Endometrial microvascular endothelial cells (primary cell): Measurements from ENCODE around the gene DLX4. TPM values are rescaled to one million over a fixed set of nuclear protein-coding genes. Genes with fewer than 3 reads are reported as not detected.

Experiments used
- in situ Hi-C: cut with HindIII; loops from 2 replicates; pipeline ENCODE4 v1.10.0; 2017; ENCODE audit warnings: low sequenced_read_pairs, low pct_unique_long_range_greater_than_20kb; ENCODE audit errors: inconsistent ontology term
- total RNA-seq: library from RNA; depleted of rRNA; stranded (reverse); fragments of >200 nt; gene quantifications from one replicate; pipeline ENCODE4 v1.2.3, GENCODE V29; 2015; ENCODE audit errors: inconsistent ontology term

Gene DLX4
- total RNA-seq, 1 donor from 2014 or later = not detected

GRCh38 chr17:49944273-49944870 is 24.6 kb upstream of the DLX4 start:
- in situ Hi-C loops = no loop called here

GRCh38 chr17:49946208-49946607 is 22.8 kb upstream of the DLX4 start:
- in situ Hi-C loops = no loop called here

DNA sequence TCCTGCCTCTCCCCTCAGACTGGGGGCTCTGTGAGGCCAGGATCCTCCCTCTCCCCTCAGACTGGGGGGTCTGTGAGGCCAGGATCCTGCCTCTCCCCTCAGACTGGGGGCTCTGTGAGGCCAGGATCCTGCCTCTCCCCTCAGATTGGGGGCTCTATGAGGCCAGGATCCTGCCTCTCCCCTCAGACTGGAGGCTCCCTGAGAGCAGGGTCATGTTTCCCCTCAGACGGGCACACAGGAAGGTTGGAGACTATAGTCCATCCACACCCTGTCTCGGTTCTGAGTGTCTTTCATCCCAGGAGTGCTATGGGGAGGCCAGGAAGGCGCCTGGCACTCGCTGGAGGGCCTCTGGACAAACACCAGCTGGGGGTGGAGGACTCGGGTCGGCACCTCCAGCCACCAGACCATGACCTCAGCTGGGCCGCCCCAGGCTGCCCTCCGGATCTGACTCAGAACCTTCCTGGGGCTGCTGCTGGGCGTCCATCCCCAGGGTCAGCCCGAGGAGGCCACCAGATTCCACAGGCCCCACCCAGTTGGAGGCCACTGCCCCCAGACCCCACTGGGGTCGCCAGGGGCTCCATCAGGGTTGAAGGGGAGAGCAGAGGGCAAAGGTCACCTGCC is 21.9 kb upstream of the DLX4 start:
- in situ Hi-C loops = no loop called here

GRCh38 chr17:49949634-49950033 is 19.4 kb upstream of the DLX4 start:
- in situ Hi-C loops = no loop called here

GRCh38 chr17:49951362-49952082 is 17.5 kb upstream of the DLX4 start:
- in situ Hi-C loops = no loop called here

DNA sequence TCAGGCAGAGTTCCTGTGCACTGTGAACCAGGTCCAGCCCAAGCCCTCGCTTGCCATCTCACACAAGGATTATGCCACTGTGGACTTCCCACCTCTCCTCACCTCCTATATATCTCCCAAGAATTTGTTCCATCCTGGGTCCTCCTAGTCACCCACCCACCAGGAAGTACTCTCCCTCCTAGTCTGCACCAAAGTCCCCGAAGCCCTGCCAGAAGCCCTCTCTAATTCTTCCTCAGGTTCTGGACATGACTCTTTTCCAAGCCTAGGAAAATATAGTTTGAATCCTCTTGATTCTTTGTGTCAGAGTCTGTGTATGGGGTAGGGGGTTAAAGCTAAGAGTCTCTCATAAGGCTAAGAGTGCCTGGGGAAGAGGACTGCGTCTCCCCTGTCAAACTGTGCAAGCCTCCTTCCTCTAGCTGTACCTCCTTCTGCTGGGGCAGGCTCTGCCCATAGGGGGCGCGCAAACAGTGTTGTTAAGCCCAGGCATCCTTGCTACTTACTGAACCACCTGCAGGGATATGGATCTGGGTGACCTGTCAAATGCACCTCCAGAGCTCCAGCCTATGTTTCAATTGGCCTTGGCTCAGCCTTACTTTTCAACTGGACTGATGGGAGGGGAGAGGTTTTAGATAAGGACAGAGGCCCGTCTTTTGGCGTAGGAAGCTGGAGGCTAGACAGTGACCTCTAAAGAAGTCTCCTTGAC is 16.6 kb upstream of the DLX4 start:
- in situ Hi-C loops = no loop called here

DNA sequence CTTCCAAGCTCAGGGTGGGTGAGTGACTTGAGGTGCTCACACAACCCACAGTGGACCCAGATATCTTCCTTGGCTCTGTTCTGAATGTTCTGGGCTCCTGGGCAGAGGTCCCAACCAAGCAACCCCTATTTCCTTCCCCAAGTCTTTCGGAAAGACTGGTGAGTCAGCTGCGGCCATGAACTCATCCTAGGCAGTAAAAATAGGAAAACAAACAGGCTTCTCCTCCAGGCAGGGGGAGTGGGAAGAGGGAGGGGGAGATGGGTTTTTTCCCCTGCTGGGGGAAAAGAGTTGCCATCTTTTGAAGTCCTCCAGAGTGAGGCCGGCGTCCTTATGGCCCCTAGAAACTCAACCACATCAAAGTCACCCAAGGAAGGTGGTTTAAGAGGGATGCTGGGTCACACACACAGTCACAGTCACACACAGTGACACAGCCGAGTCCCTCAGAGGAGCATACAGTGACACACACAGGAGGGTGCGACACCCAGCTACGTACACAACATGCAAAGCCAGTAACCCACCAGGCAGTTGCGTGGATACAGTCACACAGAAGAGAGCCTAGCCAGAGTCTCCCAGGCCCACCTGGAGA is 16.0 kb upstream of the DLX4 start:
- in situ Hi-C loops = no loop called here

- in situ Hi-C loops = no loop called here
These were observed 13.8 kb upstream of the DLX4 start for GRCh38 chr17:49955157-49955556.

DNA sequence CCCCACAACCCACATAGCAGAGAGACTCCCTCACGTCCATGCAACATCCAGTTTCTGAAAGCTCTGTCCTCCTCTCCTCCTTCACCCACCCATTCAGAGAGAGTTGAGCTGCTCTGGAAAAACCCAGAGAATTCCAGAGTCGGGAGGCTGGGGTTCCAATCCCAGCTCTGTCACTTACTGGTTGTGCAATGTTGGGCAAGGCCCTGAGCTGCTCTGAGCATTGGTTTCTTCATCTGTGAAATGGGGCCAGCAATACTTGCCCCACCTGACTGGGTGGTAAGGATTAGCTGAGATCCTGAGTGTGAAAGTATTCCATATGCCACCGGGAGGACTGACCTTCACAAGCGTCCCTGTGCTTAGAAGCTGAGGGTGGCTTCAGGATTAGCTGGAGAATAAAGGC is 12.2 kb upstream of the DLX4 start:
- in situ Hi-C loops = no loop called here

DNA sequence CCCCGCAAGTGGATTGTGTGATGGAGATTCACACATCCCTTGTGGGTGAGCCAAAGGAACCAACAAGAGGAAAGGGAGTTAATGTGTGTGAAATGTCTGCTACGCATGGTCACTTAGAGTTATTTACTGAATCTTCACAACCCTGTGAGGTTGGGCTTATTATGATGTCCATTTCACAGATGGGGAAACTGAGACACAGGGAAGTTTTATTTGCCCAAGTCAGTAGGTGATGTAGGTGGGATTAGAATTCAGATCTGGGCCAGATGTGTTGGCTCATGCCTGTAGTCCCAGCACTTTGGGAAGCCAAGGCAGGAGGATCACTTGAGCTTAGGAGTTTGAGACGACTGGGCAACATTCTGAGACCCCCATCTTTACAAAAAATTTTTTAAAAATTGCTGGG is 11.6 kb upstream of the DLX4 start:
- in situ Hi-C loops = no loop called here

DNA sequence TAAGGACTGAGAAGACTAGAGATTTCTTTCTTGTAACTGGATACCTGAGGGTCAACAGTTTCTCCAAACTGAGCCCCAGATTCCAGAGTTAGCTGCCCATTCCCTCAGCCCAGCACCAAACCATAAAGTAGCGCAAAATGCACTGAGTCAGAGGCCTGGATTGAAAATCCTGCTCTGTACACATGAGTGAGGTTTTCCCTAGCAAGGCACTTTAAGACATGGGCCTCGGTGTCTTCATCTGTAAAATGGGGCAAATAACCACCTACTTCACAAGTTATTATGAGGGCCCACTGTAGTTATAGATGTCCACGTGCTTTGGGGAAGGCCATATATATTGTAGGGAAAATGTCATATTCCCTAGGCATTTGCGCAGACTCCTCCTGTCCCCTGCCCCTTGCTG is 10.3 kb upstream of the DLX4 start:
- in situ Hi-C loops = no loop called here

DNA sequence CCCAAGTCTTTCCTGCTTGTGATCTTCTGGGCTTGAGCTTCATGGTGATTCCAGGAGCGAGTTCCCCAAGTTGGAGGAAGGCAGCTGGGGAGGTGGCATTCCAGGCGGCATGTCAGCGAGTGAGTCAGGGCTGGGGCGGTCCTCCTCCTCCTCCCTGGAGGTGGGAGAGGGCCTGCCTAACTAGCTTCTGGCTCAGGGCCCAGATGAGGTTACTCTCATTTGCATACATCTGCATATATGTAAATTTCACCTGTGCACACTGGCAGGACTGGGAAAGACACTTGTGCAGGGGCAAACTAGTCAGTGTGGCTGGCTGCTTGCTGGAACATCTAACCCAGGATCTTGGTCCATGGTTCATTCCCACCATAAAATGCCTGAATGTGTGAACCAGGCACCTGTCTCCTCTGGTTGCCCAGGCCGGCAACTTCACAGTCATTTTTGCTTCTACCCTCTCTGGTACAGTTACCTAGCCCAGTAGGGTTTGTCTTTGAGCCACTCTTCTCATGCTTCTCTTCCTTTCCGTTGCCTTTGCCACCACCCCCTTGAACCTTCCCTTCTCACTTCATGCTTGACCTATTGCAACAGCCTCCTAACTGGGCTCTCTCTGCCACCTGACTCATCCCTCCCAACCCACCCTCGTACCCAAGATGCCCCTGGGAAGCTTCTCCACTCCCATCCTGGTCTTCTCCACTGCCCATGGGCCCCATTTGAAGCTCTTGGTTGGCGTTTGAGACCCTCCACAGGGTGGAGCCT is 9.6 kb upstream of the DLX4 start:
- in situ Hi-C loops = no loop called here

DNA sequence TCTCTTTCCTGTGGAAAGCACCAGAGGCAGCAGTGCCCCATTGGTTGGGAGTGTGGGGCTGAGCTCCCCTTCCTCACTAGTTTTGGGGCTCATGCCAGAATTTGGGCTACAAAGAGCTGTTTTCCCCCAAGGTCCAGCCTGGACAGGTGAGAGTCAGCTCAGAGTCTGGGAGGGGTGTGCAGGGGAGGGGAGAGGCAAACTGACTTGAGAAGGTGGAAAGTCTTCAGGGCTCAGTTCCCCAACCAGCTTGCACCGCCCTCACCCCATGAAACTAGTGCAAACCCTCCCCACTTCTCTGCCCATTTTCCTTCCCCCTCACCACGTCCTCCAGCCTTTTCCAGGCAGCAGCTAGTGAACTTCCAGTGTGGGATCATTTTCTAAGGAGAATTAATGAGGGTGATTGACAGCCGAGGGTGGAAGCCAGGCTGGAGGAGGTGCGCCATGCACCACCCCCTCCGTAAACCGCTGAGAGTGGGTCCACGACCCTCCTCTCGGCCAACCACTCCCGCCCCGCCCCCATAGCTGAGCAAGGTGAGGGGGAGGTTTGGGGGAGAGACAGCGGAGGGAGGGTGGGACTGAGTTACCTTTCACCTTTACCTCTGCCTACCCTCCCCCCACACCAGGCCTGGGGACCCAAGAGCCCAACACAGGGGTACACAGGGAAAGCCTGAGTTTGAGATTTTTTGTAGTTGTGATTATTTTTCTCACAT is 6.2 kb upstream of the DLX4 start:
- in situ Hi-C loops = no loop called here

DNA sequence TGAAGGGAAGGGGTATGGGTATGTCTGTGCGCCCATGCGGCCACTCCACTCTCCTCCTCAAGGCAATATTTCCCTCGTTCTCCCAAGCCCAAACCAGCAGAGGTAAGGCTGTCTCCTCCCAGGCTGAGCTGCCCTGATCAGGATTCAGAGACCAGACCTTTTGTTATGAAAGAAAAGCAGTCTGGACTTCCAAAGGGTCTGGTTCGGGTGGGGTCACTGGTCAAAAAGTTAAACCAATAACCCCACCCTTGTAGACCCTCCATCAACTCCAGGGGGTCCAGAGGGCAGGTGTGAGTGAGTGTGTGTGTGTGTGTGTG is 5.7 kb upstream of the DLX4 start:
- in situ Hi-C loops = no loop called here

DNA sequence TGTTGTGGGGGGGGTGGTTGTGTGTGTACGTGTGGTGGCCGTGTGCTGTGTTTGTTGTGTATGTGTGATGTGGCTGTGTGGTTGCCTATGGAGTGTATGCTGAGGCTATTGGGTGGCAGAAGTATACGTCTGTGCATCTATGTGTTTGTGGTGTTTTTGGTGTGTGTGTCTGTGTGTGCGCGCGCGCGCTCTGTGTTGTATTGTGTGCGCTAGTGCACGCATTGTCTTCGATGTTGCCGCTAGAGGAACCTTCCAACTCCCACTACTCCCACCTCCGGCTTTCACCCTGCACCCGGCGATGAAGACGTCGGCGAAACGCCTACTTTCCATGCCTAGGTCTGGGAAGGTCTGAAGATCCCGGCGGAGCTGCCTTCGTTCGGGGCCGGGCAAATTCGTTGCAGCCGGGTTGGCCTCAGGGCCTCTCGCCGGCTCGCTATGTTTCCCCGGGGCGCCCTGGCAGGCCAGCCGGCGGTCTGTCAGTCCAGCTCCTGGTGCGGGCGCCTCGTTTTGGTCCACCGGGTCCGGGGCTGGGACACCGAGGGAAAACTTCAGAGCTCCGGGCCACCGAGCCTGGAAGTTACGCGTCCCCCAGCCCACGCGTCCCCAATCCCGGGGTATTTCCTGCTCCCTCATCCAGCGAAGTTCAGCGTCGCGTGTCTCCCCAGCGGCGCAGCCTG is 5.2 kb upstream of the DLX4 start:
- in situ Hi-C loops = no loop called here

DNA sequence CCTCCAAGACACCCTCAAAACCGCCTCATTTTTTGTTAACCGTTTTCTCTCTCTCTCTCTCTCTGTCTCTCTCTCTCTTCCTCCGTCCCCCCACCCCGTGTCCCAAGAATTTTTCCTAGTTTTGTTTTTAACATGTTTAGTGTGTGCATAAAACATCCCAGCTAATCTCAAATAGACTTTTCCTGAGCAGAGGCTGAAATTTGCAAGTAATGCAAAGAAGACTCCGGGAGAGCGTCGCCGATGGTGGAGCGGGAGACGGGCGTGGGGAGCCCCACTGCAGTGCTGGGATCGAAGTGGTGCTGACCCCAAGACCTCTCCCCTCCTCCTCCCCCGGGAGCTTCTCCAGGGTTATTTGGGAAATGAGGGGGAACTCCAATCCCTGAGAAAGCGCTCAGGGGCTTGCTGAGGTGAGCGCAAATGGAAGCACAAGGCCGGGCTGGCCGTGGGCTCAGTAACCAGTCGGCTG is 4.7 kb upstream of the DLX4 start:
- in situ Hi-C loops = no loop called here

DNA sequence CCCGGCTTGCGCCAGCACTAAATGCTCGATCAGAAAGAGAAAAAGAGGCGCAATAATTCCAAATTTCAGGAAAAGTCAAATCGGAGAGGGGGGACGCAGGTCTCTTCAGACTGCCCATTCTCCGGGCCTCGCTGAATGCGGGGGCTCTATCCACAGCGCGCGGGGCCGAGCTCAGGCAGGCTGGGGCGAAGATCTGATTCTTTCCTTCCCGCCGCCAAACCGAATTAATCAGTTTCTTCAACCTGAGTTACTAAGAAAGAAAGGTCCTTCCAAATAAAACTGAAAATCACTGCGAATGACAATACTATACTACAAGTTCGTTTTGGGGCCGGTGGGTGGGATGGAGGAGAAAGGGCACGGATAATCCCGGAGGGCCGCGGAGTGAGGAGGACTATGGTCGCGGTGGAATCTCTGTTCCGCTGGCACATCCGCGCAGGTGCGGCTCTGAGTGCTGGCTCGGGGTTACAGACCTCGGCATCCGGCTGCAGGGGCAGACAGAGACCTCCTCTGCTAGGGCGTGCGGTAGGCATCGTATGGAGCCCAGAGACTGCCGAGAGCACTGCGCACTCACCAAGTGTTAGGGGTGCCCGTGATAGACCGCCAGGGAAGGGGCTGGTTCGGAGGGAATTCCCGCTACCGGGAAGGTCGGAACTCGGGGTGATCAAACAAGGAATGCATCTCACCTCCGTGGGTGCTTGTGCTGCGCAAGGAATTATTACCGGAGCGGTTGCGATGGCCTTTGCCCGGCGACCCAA is 4.0 kb upstream of the DLX4 start:
- in situ Hi-C loops = no loop called here
